ENCODE data around the gene INHBC.
A peak's percentile ranks its signal among the peaks of the same experiment; 100 is the strongest.
"Not testable (repeated sequence)": the region's sequence is repeated elsewhere in the genome, so short reads cannot be mapped to it uniquely, and the experiment has no call there.

The INHBC gene

GRCh38 chr12:57487597-57488401 is 53.2 kb downstream of the INHBC start, which contains the start of gene MARS1:
MARS1 (plus strand) TSS chr12:57488068; CDS start chr12:57488091, 23 bp downstream.
- peak; percentile 95 to 98 for DNase-seq

GRCh38 chr12:57488402-57489156 is 54.0 kb downstream of the INHBC start:
- DNase-seq = no peak

GRCh38 chr12:57489157-57489641 is 54.6 kb downstream of the INHBC start:
- no peak for DNase-seq

- no peak for DNase-seq
Measured at GRCh38 chr12:57490126-57490525, 55.5 kb downstream of the INHBC start.

- DNase-seq = peak in 1 of 2 experiments; percentile 10
Measured at GRCh38 chr12:57491393-57492280, 57.1 kb downstream of the INHBC start.

- DNase-seq = not testable (repeated sequence)
Measured at GRCh38 chr12:57495051-57495701, 60.6 kb downstream of the INHBC start.

GRCh38 chr12:57496822-57497221 is 62.2 kb downstream of the INHBC start:
- no peak for DNase-seq

GRCh38 chr12:57497223-57498131 is 62.9 kb downstream of the INHBC start:
- DNase-seq = no peak

GRCh38 chr12:57498132-57498502 is 63.5 kb downstream of the INHBC start:
- DNase-seq = no peak

GRCh38 chr12:57498571-57498970 is 64.0 kb downstream of the INHBC start:
- DNase-seq = no peak

- no peak for DNase-seq
Measured at GRCh38 chr12:57500213-57500612, 65.6 kb downstream of the INHBC start.
